HG02981 (cell line): ENCODE results near the gene CSH2.
"Not testable (repeated sequence)": the region's sequence is repeated elsewhere in the genome, so short reads cannot be mapped to it uniquely, and the experiment has no call there.

Experiments used
- ATAC-seq: cut with Tn5 transposase; IDR thresholded peaks from one replicate; pipeline ENCODE4 v1.9.1; 2021; ENCODE audit warnings: mild to moderate bottlenecking, moderate library complexity; ENCODE audit not compliant: unreplicated experiment

Gene CSH2

DNA sequence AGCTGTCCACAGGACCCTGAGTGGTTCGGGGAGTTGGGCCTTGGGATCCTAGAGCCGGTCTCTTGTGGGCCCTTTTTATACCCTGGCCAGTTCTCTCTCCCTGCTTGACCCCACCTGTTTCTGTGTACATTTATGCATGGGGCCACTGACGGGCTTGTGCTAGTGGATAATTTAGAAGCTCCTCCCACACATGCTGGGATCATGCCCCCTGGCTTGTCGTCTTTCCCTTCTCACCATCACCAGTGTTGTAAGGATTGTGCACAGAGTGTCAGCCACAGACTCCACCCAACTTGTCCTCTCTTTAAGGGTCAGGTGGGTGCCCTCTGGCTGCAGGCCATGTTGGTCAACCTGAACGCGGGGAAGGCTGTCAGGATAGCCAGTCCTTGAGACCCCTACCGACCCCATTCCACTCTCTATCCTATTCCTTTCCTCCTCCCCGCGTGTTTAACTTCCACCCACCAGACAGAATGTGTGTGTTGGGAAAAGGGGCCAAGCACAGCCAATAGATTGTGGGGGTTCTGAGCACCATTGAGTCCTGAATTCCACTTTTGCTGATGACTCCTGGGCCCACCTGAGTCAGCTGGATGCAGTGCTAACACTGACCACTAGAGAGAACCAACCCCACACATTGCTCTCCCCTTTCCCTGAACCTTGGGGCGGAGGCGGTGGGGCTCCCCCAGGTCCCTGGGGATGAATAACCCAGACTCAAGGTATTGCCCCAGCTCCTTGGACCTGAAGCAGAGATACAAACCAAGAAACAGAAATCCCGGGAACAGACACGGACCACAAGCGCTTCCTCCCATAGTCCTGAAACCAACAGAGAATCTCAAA is 23.3 kb upstream of the CSH2 start, which contains the start of gene CSH1:
Gene CSH1 (minus strand): TSS at position 51 of the 831 bp plus-strand sequence. CDS start 63 bp downstream, outside the sequence.
- ATAC-seq = not testable (repeated sequence)

DNA sequence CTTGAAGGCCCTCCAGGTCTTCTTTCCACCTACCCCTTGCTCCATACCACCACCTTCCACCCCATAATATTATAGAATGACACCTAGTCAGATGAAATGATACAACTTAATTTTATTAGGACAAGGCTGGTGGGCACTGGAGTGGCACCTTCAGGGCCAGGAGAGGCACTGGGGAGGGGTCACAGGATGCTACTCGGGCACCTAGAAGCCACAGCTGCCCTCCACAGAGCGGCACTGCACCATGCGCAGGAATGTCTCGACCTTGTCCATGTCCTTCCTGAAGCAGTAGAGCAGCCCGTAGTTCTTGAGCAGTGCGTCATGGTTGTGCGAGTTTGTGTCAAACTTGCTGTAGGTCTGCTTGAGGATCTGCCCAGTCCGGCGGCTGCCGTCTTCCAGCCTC is 21.3 kb upstream of the CSH2 start:
- not testable (repeated sequence) for ATAC-seq

DNA sequence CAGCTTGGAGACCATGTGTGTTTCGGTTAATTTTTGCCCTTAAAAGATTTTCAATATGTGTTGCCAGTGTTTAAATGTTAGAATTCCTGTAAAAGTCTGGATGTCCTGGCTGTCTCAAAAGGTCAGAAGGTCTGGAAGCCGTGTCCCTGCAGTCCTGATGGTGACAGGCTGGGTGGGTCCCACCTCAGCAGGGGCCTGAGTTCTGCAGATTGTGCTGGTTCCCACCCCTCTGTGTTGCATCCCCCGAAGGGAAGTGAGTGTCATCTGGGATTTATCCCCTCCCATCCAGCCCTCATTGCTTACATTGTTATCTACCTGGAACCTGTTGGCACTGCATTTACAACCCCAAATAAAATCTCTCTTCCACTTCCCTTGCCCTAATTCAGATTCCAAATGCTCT is 20.5 kb upstream of the CSH2 start:
- ATAC-seq = not testable (repeated sequence)

DNA sequence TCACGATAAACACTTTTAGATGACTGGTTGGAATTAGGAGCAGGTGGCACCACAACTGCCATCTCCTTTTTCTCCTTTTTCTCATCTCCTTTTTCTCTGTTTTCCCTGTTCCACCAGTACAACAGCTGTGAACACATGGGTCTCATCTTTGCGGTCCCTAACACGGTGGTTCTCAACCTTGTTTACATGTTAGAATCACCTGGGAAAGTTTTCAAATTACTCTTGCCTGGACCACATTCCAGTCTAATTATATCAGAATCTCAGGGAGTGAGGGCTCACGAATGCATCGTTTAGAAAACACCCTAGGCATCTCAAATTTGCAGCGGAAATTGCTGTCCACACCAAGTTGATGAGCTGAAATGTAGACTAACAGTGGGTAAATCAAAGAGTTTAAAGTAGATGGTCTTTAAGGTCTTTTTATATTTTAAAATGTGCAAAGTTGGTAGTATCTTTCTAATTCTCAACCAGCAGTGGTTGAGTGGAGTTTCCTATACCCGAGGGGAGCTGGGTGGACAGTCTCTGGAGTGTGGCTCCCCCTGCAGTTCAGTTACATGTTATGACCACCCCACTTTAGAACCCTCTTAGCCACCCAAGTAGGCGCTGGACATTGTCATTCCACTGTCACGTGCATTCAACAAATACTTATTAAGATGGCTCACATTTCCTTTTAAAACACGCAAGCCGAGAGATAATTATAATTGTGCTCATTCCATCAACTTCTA is 19.0 kb upstream of the CSH2 start:
- ATAC-seq = not testable (repeated sequence)

DNA sequence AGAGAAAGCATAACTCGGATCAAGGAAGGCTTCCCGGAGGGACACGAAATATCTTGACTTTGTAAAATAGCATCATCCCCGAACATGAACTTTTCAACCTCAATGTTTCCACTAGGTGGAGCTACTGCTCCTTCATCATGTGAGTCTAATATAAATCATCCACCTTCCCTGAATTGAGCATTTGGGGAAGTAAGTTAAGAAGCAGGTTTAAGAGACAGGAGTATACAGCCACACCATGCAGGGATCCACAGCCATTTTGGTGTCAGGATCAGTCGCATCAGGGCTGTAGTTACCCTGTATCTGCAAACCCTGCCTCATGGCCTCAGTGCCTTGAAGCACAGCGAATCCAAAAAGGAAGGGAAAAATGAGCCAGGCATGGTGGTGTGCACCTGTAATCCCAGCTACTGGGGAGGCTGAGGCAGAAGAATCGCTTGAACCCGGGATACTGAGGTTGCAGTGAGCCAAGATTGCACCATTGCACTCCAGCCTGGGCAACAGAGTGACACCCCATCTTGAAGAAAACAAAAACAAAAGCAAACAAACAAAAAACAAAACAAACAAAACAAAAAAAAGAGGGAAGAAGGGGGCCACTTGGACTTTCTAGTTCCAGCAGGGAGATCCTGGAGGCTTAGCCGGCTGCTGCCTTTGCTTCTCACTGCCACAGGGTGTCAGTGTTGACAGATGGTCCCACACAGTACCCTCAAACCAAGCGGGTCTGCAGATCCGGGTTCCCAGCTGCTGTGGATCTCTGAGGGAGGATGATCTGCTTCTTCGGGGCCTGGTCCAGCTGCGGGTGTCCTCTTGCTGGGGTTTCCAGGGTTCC is 15.8 kb upstream of the CSH2 start:
- ATAC-seq = not testable (repeated sequence)

DNA sequence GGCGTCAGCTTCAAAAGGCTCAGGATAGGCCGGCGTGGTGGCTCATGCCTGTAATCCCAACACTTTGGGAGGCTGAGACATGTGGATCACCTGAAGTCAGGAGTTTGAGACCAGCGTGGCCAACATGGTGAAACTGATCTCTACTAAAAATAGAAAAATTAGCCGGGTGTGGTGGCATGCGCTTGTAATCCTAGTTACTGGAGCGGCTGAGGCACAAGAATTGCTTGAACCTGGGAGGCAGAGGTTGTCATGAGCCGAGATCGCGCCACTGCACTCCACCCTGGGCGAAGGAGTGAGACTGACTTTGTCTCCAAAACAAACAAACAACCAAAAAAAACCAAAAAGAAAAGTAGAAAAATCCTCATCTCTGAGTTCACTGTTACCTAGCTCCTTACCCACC is 11.6 kb upstream of the CSH2 start:
- not testable (repeated sequence) for ATAC-seq

DNA sequence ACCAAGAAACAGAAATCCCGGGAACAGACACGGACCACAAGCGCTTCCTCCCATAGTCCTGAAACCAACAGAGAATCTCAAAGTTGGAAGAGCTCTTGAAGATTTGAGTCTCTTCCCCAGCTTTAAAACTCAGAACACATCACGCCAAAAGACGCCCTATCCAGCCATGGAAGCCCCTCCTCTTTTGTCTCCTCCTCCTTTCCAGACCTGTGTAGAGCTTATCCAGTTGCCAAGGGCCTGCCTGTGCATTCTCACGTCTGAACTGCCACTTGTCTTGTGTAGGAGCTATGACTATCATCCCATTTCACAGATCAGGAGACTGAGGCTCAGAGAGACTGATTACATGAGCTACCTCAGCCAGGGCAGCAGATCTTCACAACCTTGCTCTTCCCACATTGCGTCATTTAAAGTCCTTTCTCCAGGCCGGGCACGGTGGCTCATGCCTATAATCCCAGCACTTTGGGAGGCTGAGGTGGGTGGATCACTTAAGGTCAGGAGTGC is 9.2 kb upstream of the CSH2 start:
- ATAC-seq = not testable (repeated sequence)

DNA sequence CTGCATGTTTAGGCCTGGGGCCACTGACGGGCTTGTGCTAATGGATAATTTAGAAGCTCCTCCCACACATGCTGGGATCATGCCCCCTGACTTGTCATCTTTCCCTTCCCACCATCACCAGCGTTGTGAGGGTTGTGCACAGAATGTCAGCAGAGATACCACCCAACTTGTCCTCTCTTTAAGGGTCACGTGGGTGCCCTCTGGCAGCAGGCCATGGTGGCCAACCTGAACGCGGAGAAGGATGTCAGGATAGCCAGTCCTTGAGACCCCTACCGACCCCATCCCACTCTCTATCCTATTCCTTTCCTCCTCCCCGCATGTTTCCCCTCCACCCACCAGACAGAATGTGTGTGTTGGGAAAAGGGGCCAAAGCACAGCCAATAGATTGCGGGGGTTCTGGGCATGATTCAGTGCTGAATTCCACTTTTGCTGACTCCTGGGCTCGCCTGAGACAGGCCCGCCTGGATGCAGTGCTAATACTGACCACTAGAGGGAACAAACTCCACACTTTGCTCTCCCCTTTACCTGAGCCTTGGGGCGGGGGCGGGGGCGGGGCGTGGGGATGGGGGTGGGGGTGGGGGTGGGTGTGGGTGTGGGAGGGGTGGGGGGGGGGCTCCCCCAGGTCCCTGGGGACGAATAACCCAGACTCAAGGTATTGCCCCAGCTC is 8.6 kb upstream of the CSH2 start, which contains the start of gene GH2:
Gene GH2 (minus strand): TSS at position 10 of the 667 bp plus-strand sequence. CDS start 143 bp downstream, outside the sequence.
- ATAC-seq = no peak

DNA sequence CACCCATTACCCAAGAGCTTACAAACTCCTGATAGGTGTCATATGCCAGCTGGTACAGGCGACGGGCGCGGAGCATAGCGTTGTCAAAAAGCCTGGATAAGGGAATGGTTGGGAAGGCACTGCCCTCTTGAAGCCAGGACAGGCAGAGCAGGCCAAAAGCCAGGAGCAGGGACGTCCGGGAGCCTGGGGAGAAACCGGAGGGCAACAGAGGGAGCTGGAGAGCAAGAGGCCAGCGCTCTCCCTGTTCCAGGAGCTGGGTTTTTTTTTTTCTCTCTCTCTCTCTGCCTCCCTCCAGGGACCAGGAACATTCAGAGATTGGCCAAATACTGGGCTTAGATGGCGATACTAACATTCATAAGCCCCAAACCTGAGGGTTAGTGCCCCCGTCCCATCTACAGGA is 7.9 kb upstream of the CSH2 start:
- ATAC-seq = not testable (repeated sequence)

DNA sequence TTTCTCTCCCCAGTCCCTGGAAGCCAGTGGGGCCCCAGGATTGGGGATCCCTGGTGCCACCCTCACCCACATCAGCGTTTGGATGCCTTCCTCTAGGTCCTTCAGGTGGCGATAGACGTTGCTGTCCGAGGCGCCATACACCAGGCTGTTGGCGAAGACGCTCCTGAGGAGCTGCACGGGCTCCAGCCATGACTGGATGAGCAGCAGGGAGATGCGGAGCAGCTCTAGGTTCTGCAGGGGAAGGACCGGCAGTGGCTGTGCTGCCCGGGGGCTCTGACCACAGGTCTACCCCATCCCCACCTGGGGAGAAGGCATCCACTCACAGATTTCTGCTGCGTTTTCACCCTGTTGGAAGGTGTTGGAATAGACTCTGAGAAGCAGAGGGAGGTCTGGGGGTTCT is 7.2 kb upstream of the CSH2 start:
- no peak for ATAC-seq

DNA sequence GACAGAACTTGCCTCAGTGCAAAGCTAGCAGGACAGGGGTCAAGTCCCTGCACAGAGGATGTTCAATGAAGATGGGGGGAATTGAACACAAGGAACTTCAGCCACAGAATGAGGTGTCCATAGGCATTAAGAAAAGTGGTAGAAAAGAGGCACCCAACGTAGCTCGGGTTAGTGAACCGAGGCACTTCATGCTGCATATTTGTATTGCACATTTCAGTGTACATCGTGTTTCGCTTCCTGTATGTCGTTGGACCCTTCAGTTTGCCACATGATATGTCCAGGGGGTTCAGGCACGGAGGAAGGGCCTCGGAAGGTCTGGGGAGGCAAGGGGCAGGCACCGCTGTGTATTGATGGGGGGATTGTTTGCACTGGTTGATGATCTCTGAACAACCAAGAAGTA is 4.9 kb upstream of the CSH2 start:
- not testable (repeated sequence) for ATAC-seq

DNA sequence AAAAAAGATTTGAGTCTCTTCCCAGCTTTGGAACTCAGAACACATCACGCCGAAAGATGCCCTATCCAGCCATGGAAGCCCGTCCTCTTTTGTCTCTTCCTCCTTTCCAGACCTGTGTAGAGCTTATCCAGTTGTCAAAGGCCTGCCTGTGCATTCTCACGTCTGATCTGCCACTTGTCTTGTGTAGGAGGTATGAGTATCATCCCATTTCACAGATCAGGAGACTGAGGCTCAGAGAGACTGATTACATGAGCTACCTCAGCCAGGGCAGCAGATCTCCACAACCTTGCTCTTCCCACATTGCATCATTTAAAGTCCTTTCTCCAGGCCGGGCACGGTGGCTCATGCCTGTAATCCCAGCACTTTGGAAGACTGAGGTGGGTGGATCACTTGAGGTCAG is 1.2 kb upstream of the CSH2 start:
- not testable (repeated sequence) for ATAC-seq

DNA sequence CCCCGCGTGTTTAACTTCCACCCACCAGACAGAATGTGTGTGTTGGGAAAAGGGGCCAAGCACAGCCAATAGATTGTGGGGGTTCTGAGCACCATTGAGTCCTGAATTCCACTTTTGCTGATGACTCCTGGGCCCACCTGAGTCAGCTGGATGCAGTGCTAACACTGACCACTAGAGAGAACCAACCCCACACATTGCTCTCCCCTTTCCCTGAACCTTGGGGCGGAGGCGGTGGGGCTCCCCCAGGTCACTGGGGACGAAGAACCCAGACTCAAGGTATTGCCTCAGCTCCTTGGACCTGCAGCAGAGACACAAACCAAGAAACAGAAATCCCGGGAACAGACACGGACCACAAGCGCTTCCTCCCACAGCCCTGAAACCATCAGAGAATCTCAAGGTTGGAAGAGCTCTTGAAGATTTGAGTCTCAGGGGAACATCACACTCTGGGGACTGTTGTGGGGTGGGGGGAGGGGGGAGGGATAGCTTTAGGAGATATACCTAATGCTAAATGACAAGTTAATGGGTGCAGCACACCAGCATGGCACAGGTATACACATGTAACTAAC is 667 bp upstream of the CSH2 start:
- not testable (repeated sequence) for ATAC-seq

DNA sequence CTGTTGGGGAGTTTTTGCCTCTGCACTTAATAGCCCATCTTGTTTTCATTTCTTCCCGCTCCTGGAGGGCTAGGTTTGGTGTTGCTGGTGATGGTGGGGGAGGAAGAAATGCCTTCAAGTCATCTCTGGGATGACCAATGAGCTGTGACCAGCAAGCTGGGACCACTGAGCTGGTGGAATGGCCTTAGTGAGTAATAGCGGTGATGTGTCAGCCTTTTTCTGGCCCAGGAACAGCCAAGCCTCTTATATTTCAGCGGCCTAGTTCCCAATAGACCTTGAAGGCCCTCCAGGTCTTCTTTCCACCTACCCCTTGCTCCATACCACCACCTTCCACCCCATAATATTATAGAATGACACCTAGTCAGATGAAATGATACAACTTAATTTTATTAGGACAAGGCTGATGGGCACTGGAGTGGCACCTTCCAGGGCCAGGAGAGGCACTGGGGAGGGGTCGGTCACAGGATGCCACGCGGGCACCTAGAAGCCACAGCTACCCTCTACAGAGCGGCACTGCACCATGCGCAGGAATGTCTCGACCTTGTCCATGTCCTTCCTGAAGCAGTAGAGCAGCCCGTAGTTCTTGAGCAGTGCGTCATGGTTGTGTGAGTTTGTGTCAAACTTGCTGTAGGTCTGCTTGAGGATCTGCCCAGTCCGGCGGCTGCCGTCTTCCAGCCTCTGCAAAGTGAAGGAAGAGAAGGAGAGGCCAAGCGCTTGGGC is 1.7 kb downstream of the CSH2 start:
- not testable (repeated sequence) for ATAC-seq

DNA sequence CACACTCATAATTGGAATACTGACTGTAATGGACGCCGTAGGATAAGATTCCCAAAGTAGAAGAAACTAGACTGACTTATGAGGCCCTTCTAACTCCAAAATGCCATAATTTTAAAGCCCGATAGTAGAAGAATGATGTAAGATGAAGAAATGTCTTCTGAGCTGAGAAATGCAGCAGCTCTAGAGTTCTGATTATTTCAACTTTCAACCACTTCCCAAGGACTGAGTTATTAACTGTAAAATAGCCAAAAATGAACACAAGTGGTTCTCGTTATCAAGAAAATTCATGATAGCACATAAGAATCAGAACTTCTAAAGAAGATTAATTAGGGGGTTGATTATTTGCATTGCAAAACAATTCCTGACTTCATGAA is 3.2 kb downstream of the CSH2 start:
- not testable (repeated sequence) for ATAC-seq

DNA sequence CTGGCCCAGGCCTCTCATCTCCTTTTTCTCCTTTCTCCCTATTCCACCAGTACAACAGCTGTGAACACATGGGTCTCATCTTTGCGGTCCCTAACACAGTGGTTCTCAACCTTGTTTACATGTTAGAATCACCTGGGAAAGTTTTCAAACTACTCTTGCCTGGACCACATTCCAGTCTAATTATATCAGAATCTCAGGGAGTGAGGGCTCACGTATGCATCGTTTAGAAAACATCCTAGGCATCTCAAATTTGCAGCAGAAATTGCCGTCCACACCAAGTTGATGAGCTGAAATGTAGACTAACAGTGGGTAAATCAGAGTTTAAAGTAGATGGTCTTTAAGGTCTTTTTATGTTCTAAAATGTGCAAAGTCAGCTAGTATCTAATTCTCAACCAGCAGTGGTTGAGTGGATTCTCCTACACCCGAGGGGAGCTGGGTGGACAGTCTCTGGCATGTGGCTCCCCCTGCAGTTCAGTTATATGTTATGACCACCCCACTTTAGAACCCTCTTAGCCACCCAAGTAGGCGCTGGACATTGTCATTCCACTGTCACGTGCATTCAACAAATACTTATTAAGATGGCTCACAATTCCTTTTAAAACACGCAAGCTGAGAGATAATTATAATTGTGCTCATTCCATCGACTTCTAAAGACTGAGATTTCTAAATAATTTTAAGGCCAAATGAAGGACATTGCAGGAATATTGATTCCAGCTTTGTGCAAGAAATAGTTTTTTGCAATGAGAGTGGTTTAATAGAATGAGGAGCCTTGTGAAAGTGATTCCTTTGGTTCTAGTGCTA is 3.8 kb downstream of the CSH2 start:
- ATAC-seq = not testable (repeated sequence)

DNA sequence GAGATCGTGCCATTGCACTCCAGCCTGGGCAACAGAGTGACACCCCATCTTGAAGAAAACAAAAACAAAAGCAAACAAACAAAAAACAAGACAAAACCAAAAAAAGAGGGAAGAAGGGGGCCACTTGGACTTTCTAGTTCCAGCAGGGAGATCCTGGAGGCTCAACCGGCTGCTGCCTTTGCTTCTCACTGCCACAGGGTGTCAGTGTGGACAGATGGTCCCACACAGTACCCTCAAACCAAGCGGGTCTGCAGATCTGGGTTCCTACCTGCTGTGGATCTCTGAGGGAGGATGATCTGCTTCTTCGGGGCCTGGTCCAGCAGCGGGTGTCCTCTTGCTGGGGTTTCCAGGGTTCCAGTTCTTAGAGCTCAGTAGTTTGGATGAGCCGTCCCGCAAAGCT is 6.9 kb downstream of the CSH2 start:
- ATAC-seq = not testable (repeated sequence)

DNA sequence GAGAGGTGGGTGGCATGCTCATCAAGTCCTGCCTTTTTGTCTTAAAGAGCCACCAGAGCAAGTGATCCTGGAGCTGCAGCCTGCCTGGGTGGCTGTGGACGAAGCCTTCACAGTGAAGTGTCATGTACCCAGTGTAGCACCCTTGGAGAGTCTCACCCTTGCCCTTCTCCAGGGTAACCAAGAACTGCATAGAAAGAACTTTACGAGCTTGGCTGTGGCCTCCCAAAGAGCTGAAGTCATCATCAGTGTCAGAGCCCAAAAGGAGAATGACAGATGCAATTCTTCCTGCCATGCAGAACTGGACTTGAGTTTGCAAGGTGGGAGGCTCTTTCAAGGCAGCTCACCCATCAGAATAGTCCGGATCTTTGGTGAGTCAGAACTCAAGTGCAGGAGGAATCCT is 14.2 kb downstream of the CSH2 start:
- ATAC-seq = no peak
